ENCODE data around the gene FCRLA.
"Not testable (repeated sequence)": the region's sequence is repeated elsewhere in the genome, so short reads cannot be mapped to it uniquely, and the experiment has no call there.

The FCRLA gene

GRCh38 chr1:161720956-161721737, 14.1 kb downstream of the FCRLA start, which contains the start of gene FCRLB:
TSS of gene FCRLB (plus strand) at chr1:161721544. CDS start at chr1:161722673, 1,129 bp downstream.
- H3K27ac ChIP-seq, result no peak within 1 kb of the TSS
- H3K9me3 ChIP-seq (ENCODE audit: low read depth, low read length), result no peaks in the 10 kb centered on the region
- DNase-seq (ENCODE audit: low read depth, low spot score), result no peak
- TF ChIP-seq EZH2 (IDR thresholded peaks at IDR 0.05), result no peak
- no peak for TF ChIP-seq FOXP2 (optimal IDR thresholded peaks at IDR 0.05; ENCODE audit: control extremely low read depth, extremely low read length, insufficient read depth)
- no peak for TF ChIP-seq POLR2AphosphoS5 (IDR thresholded peaks at IDR 0.05; ENCODE audit: borderline replicate concordance, low read depth, low read length)
- no peak within 1 kb of the TSS for H3K4me3 ChIP-seq
- H3K9ac ChIP-seq (ENCODE audit: insufficient read length), result no peak within 1 kb of the TSS
- H3K36me3 ChIP-seq (ENCODE audit: insufficient read depth, low read length), result no peaks in the 10 kb centered on the region

- H3K36me3 ChIP-seq (ENCODE audit: insufficient read depth, low read length), result no peaks in the 10 kb centered on the region
- H3K27ac ChIP-seq, result no peak overlapping the region
- no peak for TF ChIP-seq EZH2 (IDR thresholded peaks at IDR 0.05)
- no peak for TF ChIP-seq FOXP2 (optimal IDR thresholded peaks at IDR 0.05; ENCODE audit: control extremely low read depth, extremely low read length, insufficient read depth)
- TF ChIP-seq POLR2AphosphoS5 (IDR thresholded peaks at IDR 0.05; ENCODE audit: borderline replicate concordance, low read depth, low read length), result no peak
- no peak for DNase-seq (ENCODE audit: low read depth, low spot score)
- H3K4me3 ChIP-seq, result no peak overlapping the region
- no peak overlapping the region for H3K9ac ChIP-seq (ENCODE audit: insufficient read length)
- no peaks in the 10 kb centered on the region for H3K9me3 ChIP-seq (ENCODE audit: low read depth, low read length)
Measured at GRCh38 chr1:161721738-161722343, 14.8 kb downstream of the FCRLA start.

GRCh38 chr1:161722406-161722805, 15.4 kb downstream of the FCRLA start:
- DNase-seq (ENCODE audit: low read depth, low spot score), result no peak
- no peak overlapping the region for H3K27ac ChIP-seq

GRCh38 chr1:161723459-161724141, 16.6 kb downstream of the FCRLA start:
- no peaks in the 10 kb centered on the region for H3K36me3 ChIP-seq (ENCODE audit: insufficient read depth, low read length)
- DNase-seq (ENCODE audit: low read depth, low spot score), result no peak
- H3K27ac ChIP-seq, result no peak overlapping the region
- H3K9ac ChIP-seq (ENCODE audit: insufficient read length), result no peak overlapping the region
- H3K4me3 ChIP-seq, result no peak overlapping the region
- no peak for TF ChIP-seq FOXP2 (optimal IDR thresholded peaks at IDR 0.05; ENCODE audit: control extremely low read depth, extremely low read length, insufficient read depth)
- no peak for TF ChIP-seq EZH2 (IDR thresholded peaks at IDR 0.05)
- no peak for TF ChIP-seq POLR2AphosphoS5 (IDR thresholded peaks at IDR 0.05; ENCODE audit: borderline replicate concordance, low read depth, low read length)
- H3K9me3 ChIP-seq (ENCODE audit: low read depth, low read length), result no peaks in the 10 kb centered on the region

More at GRCh38 chr1:161722406-161722805, 15.4 kb downstream of the FCRLA start:
- Histone ChIP-seq H3K9ac (ENCODE audit: insufficient read length) (no peak overlapping the region), H3K9me3 (ENCODE audit: low read depth, low read length) (no peaks in the 10 kb centered on the region), H3K4me3 (no peak overlapping the region), H3K36me3 (ENCODE audit: insufficient read depth, low read length) (no peaks in the 10 kb centered on the region)
- no peak for TF ChIP-seq EZH2 (IDR thresholded peaks at IDR 0.05)
- TF ChIP-seq POLR2AphosphoS5 (IDR thresholded peaks at IDR 0.05; ENCODE audit: borderline replicate concordance, low read depth, low read length), result no peak
- no peak for TF ChIP-seq FOXP2 (optimal IDR thresholded peaks at IDR 0.05; ENCODE audit: control extremely low read depth, extremely low read length, insufficient read depth)

GRCh38 chr1:161725258-161725907, 18.4 kb downstream of the FCRLA start:
- H3K4me3 ChIP-seq, result peak overlapping the region; percentile 92
- not testable (repeated sequence) for H3K27ac ChIP-seq; H3K36me3 ChIP-seq (ENCODE audit: insufficient read depth, low read length); H3K9ac ChIP-seq (ENCODE audit: insufficient read length); H3K9me3 ChIP-seq (ENCODE audit: low read depth, low read length); DNase-seq (ENCODE audit: low read depth, low spot score)

- H3K27ac ChIP-seq, result no peak overlapping the region
Measured at GRCh38 chr1:161725908-161726472, 19.0 kb downstream of the FCRLA start.

GRCh38 chr1:161726473-161727255, 19.6 kb downstream of the FCRLA start:
- Histone ChIP-seq H3K4me3 (peak overlapping the region; percentile 92), H3K9ac (ENCODE audit: insufficient read length) (peak overlapping the region; percentile 84), H3K9me3 (ENCODE audit: low read depth, low read length) (no peaks in the 10 kb centered on the region), H3K27ac (no peak overlapping the region), H3K36me3 (ENCODE audit: insufficient read depth, low read length) (no peaks in the 10 kb centered on the region)
- no peak for DNase-seq (ENCODE audit: low read depth, low spot score)
- no peak for TF ChIP-seq EZH2 (IDR thresholded peaks at IDR 0.05)
- TF ChIP-seq POLR2AphosphoS5 (IDR thresholded peaks at IDR 0.05; ENCODE audit: borderline replicate concordance, low read depth, low read length), result peak; percentile 39; the same call in 1 of the 2 replicates

More at GRCh38 chr1:161725908-161726472, 19.0 kb downstream of the FCRLA start:
- peak overlapping the region; percentile 92 for H3K4me3 ChIP-seq
- no peak for DNase-seq (ENCODE audit: low read depth, low spot score)
- no peak for TF ChIP-seq EZH2 (IDR thresholded peaks at IDR 0.05)
- no peak for TF ChIP-seq FOXP2 (optimal IDR thresholded peaks at IDR 0.05; ENCODE audit: control extremely low read depth, extremely low read length, insufficient read depth)
- TF ChIP-seq POLR2AphosphoS5 (IDR thresholded peaks at IDR 0.05; ENCODE audit: borderline replicate concordance, low read depth, low read length), result no peak
- H3K9me3 ChIP-seq (ENCODE audit: low read depth, low read length), result no peaks in the 10 kb centered on the region
- no peaks in the 10 kb centered on the region for H3K36me3 ChIP-seq (ENCODE audit: insufficient read depth, low read length)
- peak overlapping the region; percentile 34 for H3K9ac ChIP-seq (ENCODE audit: insufficient read length)

Data from SK-N-MC (cell line).